Measurements from ENCODE around the gene FES. TPM values are rescaled to one million over a fixed set of nuclear protein-coding genes. Genes with fewer than 3 reads are reported as not detected.
"Not testable (repeated sequence)": the region's sequence is repeated elsewhere in the genome, so short reads cannot be mapped to it uniquely, and the experiment has no call there.

Gene FES
- polyA plus RNA-seq, 1 donor = 12.6 TPM

- DNase-seq (ENCODE audit: low read depth) = no peak
These were observed 7.1 kb downstream of the FES start for GRCh38 chr15:90891346-90891949.

GRCh38 chr15:90892023-90892422, 7.7 kb downstream of the FES start:
- DNase-seq (ENCODE audit: low read depth) = no peak

- DNase-seq (ENCODE audit: low read depth) = no peak
These were observed 8.3 kb downstream of the FES start for GRCh38 chr15:90892498-90893174.

- DNase-seq (ENCODE audit: low read depth) = no peak
These were observed 9.1 kb downstream of the FES start for GRCh38 chr15:90893175-90894090.

GRCh38 chr15:90895571-90896117, 11.3 kb downstream of the FES start:
- no peak for DNase-seq (ENCODE audit: low read depth)

- DNase-seq (ENCODE audit: low read depth) = not testable (repeated sequence)
These were observed 12.9 kb downstream of the FES start for GRCh38 chr15:90897131-90897655.

GRCh38 chr15:90901175-90902039, 17.1 kb downstream of the FES start:
- DNase-seq (ENCODE audit: low read depth) = no peak

GRCh38 chr15:90902040-90902839, 17.9 kb downstream of the FES start:
- peak; percentile 56 for DNase-seq (ENCODE audit: low read depth)

- DNase-seq (ENCODE audit: low read depth) = no peak
These were observed 18.8 kb downstream of the FES start, which contains the start of gene MAN2A2 for GRCh38 chr15:90902840-90903732. TSS of gene MAN2A2 (plus strand) at chr15:90903302. CDS start at chr15:90904208, 906 bp downstream.

- no peak for DNase-seq (ENCODE audit: low read depth)
These were observed 19.6 kb downstream of the FES start for GRCh38 chr15:90903733-90904536.

- no peak for DNase-seq (ENCODE audit: low read depth)
These were observed 20.4 kb downstream of the FES start for GRCh38 chr15:90904746-90905145.

- DNase-seq (ENCODE audit: low read depth) = no peak
These were observed 21.2 kb downstream of the FES start for GRCh38 chr15:90905306-90906180.

- no peak for DNase-seq (ENCODE audit: low read depth)
These were observed 22.0 kb downstream of the FES start for GRCh38 chr15:90906181-90906849.

- DNase-seq (ENCODE audit: low read depth) = no peak
These were observed 22.9 kb downstream of the FES start for GRCh38 chr15:90907051-90907660.

GRCh38 chr15:90907838-90908507, 23.7 kb downstream of the FES start:
- DNase-seq (ENCODE audit: low read depth) = no peak
